OCI-M2 (cell line): ENCODE data around the gene ZNF879.

Experiments used
- DNase-seq: peaks from one replicate; lab custom pipeline; 2025; ENCODE audit not compliant: unreplicated experiment; lab: John Stamatoyannopoulos, UW

The ZNF879 gene

DNA sequence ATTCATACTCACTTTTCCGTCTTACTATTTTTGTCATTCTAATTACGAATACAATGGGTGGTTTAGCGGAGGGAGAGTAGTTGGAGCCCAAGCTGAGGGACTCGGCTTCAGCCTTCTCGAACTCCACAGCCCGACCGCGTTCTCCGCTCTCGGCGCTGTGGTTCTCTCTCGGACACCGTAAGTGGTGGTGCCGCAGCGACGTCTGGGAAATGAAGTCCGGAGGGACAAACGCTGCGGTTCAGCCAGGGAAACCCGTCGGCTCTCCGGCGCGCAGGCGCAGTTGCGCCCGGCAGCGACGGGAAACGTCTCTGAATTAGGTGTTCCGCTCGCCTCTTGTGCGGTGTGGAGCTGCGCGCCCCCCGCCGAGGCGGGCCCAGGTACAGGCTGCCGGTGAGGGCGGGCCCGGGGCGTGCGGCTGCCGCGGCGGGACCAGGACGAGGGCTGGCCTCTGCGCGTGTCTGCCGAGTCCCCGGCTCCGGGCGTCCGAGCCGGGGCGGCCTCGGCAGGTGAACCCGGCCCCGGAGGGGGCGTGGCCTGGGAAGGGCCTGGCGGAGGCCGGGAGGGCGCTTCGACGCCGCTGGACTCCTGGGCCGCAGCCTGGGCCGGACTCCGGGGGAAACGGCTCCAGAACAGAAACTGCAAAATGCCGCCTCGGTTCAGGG lies at the start of gene ZNF879:
Gene ZNF879, plus strand, starts transcription at position 277 of the 662 bp plus-strand sequence. CDS start 1,201 bp downstream, outside the sequence.
- peak; percentile 36 for DNase-seq

- DNase-seq, result no peak
Measured at GRCh38 chr5:178981381-178981780, 42.2 kb upstream of the ZNF879 start.

DNA sequence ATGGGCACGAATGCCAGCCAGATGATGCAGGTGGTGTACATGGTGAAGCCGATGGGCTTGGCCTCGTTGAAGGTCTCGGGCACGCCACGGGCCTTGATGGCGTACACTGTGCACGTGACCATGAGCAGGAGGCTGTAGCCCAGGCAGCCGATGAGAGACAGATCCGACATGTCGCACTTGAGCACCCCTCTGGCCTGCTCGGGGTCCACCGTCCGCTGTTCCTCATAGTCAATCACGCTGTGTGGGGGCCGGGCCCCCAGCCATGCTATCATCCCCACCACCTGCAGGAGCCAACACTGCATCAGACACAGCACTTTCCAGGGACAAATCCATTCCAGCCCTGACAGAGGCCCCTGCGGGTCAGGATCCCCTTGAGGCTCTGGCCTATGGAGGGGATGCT lies 40.7 kb upstream of the ZNF879 start:
- no peak for DNase-seq

DNA sequence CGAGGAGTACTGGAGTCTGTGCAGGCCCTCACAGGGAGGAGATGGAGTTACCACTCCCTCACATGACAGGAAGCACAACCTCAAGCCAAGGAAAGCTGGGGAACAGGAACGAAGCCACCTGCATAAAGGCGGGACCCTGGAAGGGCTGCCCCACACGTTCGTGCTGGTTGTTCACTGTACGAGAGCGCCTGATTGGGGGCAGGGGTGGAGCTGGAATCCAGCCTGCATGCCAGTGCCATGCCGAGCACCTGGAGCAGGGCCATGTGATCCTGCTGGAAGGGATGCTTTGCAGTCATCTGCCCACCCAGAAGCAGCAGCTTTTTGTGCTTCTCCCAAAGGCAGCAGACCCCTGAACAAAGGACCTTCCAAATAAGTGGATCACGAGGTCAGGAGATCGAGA lies 39.9 kb upstream of the ZNF879 start:
- DNase-seq, result no peak

DNA sequence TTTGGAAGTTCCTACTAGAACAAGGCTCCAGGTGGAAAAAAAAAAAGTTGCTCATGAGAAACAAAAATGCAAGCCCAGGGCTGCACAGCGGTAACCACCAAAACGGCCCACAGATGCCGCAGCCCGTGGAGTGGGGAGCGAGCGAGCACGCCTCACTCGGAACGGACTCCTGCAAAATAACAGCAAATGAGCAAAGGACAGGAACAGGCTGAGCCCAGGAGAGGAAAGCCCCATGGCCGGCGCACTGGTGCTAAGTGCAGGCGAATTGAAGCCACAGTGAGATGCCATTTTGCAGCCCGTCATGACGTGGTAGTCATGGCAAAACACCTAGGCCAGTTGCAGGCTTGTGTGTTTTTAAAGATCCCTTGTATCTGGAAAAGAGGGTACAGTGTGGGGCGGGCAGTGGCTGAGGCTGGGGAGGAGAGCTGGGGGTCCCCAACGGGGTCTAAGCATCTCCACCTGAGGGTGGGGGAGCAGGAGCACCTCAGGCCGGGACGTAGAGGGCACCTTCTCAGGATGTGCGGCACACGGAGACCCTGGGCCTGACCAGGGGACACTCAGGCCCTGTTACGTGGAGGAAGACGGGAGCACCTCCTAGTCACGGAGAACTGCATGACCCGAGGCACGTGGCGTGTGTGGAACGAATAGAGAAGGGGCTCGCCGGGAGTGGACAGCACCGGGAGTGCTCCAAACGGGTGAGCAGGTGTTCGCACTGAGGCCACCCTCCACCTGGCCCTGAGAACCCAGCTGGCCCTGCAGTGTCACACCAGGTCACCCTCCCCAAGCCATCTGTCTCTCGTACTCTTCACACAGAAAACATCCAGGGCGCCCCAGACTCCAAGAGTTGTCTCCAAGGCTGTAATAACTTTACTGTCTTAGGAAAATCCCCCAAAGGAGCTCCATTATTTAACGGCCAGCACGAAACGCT lies 39.2 kb upstream of the ZNF879 start:
- DNase-seq, result no peak

GRCh38 chr5:178986326-178986960 lies 37.2 kb upstream of the ZNF879 start:
- no peak for DNase-seq

- DNase-seq, result no peak
Measured at GRCh38 chr5:178988436-178989220, 35.0 kb upstream of the ZNF879 start.

GRCh38 chr5:178989311-178989710 lies 34.3 kb upstream of the ZNF879 start:
- no peak for DNase-seq

GRCh38 chr5:178990491-178990890 lies 33.1 kb upstream of the ZNF879 start:
- DNase-seq, result no peak

DNA sequence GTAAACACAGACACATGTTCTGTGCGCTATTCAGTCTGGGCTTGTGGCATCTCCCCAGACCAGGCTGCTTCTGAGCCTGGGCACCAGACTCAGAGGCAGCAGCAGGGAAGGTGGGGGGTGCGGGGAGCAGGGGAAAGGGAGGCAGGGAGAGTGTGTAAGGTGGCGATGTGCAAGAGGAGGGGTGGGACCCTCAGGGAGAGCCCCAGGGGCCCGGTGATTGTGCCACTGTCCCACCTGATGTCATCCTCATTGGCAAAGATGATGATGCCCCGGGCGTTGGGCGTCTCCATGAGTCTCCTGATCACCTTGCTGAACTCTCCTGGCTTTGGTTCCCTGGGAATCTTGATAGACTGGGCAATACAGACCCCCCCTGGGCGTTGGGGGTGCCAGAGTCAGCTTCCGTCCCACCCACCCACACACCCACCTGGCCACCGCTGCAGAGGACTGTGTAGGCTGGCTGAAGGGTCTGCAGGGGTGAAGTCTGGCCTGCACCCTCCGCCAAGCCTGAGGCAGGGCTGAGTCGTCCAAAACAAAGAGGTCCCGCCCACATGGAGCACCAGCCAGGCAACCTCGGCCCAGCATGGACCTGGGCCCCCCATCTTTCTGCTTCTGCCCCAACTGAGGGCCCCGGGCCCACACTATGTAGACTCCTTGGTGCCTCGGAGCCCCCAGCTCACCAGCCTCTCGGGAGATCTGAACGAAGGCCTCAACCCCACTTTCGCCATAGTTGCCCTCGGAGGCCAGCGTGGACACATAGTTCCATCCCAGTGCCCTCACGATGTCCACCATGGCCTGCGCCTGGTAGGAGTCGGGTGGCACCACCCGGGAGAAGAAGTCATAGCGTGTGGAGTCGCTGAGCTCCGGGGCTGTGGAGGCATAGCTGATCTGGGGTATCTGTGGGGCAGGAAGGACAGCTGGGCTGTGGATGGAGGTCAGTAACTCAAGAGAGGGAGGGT lies 32.1 kb upstream of the ZNF879 start:
- no peak for DNase-seq

DNA sequence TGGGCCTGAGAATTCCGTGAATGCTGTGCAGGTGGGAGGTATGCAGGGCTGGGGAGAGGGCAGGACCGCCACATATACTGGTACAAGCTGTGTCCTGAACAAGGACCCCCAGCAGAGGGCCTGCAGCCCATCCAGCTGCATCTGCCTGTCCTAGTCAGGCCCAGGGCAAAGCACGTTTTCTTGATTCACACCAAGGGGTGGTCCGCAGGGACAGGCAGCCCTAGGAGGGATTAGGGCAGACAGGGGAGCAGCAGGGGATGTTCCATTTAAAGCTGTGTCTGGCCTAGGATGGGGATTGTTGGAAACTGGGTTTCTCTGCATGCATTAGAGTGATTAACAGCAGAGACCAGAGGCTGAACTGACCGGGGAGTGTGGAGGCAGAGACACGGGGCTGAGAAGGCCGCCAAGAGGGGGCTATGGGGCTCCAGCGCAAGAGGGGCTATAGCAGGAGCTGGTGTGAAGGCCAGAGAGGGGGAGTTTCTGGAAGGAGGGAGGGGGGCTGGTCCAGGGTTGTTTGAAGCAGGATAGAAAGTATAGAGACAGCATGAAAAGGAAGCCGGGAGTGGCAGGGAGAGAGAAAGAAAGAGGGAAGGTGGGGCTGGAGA lies 31.2 kb upstream of the ZNF879 start:
- DNase-seq, result no peak

DNA sequence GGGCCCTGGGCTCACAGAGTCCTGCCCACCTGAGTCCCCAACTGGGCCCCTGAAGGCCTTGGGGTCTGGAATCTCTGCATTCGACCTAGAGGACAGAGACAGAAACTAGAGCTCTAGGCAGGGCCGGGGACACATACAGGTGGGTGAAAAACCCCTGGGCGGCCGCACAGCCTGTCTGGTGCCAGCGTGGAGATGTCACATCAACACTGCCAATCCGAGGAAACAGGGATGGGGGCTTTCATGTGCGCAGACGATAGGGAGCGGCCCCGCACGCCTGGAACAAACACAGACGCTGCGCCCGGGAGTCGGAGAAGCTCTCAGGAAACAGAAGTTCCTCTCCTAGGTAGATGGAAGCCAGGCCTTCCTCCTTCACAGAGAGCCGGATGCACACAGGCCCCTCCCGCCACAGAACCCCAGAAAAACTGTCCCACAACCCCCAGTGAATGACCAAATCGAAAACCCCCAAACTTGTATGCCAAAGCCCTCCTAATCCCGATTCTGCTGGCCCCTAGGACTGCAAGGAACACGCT lies 30.3 kb upstream of the ZNF879 start:
- DNase-seq, result no peak

- no peak for DNase-seq
Measured at GRCh38 chr5:178993955-178994579, 29.5 kb upstream of the ZNF879 start.

- no peak for DNase-seq
Measured at GRCh38 chr5:178994580-178995340, 28.8 kb upstream of the ZNF879 start, which contains the start of gene GRM6. Gene GRM6 (minus strand): TSS chr5:178995320. CDS start chr5:178994944, 376 bp downstream.

GRCh38 chr5:178995341-178995690 lies 28.3 kb upstream of the ZNF879 start:
- no peak for DNase-seq

DNA sequence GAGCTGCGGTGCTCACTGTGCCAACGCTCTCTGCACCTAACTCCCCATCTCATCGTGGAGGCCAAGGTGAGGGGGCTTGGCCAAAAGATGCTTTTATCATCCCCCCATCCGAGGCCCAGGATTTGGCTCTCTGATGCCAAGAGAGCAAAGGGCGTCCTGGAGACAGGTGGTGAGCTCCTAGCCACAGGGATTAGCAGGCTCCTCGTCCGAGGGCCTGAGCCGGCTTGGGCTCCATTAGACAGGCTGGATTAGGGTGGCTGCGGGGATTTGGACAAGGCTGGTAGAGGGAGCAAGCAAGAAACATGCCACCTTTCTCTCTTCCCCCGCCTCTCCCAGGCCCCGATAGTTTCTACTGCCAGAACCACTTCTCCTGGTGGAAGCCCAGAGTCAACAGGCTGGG lies 27.4 kb upstream of the ZNF879 start:
- no peak for DNase-seq

- DNase-seq, result no peak
Measured at GRCh38 chr5:178997191-178997590, 26.4 kb upstream of the ZNF879 start.

- DNase-seq, result no peak
Measured at GRCh38 chr5:178998441-178998840, 25.2 kb upstream of the ZNF879 start.
